K562 treated with DMSO at 1 percent for 12 hours (cell line): ENCODE data around the gene EXOC8. TPM values are rescaled to one million over a fixed set of nuclear protein-coding genes. Genes with fewer than 3 reads are reported as not detected.

Source experiments
- total RNA-seq: library from RNA; unstranded; fragments of 300-600 nt; gene quantifications from 2 replicates; pipeline ENCODE4 v1.2.3, GENCODE V29; 2022; ENCODE audit not compliant: insufficient read depth

Gene EXOC8
- 3.2 and 13.2 TPM in 2 replicates for total RNA-seq

GRCh38 chr1:231337472-231338269, at the start of gene EXOC8:
TSS of gene EXOC8 (minus strand) at chr1:231337852. CDS start at chr1:231337745, 107 bp downstream.

GRCh38 chr1:231338270-231339128, 847 bp upstream of the EXOC8 start, which contains the start of gene SPRTN:
TSS of gene SPRTN (plus strand) at chr1:231338293. CDS start at chr1:231338384, 91 bp downstream.

Other genes starting within 250 kb of the EXOC8 start
- gene TRIM67, start 175.8 kb downstream of the EXOC8 start, total RNA-seq, result 0.28 and 0.83 TPM in 2 replicates
- gene GNPAT, start 96.6 kb downstream of the EXOC8 start, total RNA-seq, result 35.7 and 61.9 TPM in 2 replicates
- 6.0 and 14.6 TPM in 2 replicates for gene SPRTN, start 441 bp upstream of the EXOC8 start, total RNA-seq
- gene EGLN1, start 84.4 kb upstream of the EXOC8 start, total RNA-seq, result 11.1 and 26.5 TPM in 2 replicates
- 16.8 and 43.5 TPM in 2 replicates for gene TSNAX, start 190.8 kb upstream of the EXOC8 start, total RNA-seq